Erythroblast (primary cell): ENCODE results near the gene STK4.

Source experiments
- GATA1 ChIP-seq: IDR thresholded peaks from 2 replicates; pipeline ENCODE4 v1.6.1; 2011; ENCODE audit warnings: low read depth, mild to moderate bottlenecking, control low read depth, low read length, moderate library complexity
- POLR2A ChIP-seq: IDR thresholded peaks from 2 replicates; pipeline ENCODE4 v1.6.1; 2011; ENCODE audit warnings: mild to moderate bottlenecking, low read length

- TF ChIP-seq POLR2A (no peak), GATA1 (no peak)
Observed at GRCh38 chr20:45032276-45032675, 66.0 kb downstream of the STK4 start.
